Inflammatory macrophage treated with lipopolysaccharide for 1 hour (primary cell): ENCODE data around the gene EPRS1.
"Not testable (repeated sequence)": the region's sequence is repeated elsewhere in the genome, so short reads cannot be mapped to it uniquely, and the experiment has no call there.

Source experiments
- DNase-seq, 2 donors: peaks; one replicate each; pipeline ENCODE4 v3.0.0-alpha.2; 2020 to 2022

EPRS1 gene

DNA sequence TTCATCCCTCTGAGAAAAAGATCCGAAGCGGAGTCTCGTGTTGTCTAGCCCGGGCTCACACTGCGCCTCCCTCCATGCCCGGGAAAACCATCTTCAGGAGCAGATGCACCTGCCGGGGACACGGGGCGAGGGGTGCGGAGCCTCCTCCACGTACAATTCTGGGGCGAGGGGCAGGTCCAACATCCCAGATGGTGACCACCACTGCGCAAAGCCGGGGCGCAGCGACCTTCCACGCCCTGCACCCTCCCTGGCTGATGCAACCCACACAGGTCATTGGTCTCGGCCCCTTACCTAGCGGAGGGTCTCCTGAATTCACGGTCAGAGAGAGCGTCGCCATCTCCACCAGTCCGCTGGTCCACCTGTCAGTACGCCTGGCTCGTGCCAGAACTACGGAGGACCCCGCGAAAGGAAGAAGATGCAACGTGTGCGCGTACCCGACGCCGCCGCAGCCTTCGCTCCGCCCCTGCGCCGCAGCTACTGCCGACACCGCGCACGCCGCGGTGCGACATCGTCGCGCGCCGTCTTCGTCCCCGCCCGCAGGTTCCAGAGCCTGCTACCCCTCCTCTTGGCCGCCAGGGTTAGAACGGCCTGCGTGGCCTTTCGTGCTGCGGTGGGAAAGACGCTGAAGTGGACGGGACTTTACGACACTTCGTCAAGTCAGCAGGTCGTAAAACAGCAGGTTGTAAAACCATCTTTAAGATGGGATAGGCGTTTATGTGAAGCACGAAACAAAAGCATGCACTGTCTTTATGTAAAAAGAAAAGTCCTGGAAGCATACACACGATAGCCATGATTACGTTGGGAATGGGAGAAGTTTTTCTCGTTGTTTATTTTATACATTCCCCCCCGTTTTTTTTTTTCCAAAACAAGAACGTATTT is at the start of gene EPRS1:
Gene EPRS1 (minus strand): TSS at position 454 of the 879 bp plus-strand sequence. CDS start 117 bp downstream, at position 337.
- DNase-seq = peak; percentile 94 to 96

DNA sequence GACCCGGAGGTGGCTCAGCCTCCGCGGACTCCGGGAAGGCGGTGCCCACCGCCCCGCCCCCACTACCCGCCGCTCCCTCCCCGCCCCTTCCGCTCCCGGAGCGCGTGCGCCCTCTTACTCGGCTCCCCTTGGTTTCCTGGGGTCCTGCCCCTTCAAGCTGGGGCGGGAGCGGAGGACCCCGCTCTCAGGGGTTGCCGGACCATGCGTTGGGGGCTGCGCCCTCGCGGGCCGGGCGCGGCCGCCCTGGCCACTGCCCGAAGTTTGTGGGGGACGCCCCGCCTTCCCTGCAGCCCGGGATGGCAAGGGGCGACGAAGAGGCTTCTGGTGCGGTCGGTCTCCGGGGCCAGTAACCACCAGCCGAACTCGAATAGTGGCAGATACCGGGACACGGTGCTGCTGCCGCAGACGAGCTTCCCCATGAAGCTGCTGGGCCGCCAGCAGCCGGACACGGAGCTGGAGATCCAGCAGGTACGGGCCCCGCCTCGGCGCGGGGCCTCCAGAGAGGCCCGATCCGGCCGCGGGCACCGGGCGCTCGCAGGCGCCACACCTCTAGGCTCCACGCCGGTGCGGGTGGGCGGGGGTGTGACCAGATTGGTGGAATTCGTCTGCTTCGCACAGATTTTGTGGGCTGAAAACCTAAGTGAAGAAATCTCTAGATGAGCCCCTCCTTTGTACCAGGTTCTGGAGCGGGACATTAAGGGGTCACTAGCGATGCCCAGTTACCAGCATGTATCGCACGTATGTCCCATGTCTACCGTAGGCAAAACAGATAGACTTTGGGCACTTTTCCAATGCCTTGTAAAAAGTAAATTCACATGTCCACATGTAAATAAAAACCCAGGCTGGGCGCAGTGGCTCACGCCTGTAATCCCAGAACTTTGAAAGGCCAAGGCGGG is 48.0 kb upstream of the EPRS1 start, which contains the start of gene IARS2:
Gene IARS2 (plus strand): TSS at position 117 of the 896 bp plus-strand sequence. CDS start 85 bp downstream, at position 202.
- peak; percentile 77 to 87 for DNase-seq

- no peak for DNase-seq
Measured at GRCh38 chr1:220093361-220094015, 47.2 kb upstream of the EPRS1 start.

GRCh38 chr1:220092694-220093093 is 46.4 kb upstream of the EPRS1 start:
- no peak for DNase-seq

- DNase-seq = peak; percentile 91 to 99
Measured at GRCh38 chr1:220089650-220090556, 43.6 kb upstream of the EPRS1 start, which contains the start of gene BPNT1. Gene BPNT1 (minus strand): TSS chr1:220089788. CDS start chr1:220079846, 9,942 bp downstream.

DNA sequence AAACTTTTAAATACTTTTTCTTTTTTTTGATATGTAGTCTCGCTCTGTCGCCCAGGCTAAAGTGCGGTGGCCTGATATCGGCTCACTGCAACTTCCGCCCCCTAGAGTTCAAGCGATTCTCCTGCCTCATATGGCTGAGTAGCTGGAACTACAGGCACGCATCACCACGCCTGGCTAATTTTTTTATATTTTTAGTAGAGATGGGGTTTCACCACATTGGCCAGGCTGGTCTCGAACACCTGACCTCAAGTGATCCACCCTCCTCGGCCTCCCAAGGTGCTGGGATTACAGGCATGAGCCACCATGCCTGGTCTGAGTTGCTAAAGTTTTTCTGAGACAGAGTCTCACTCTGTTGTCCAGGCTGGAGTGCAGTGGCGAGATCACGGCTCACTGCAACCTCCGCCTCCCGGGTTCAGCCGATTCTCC is 40.0 kb upstream of the EPRS1 start:
- DNase-seq = not testable (repeated sequence)

- peak; percentile 6 to 28 for DNase-seq
Measured at GRCh38 chr1:220084460-220084859, 38.2 kb upstream of the EPRS1 start.

GRCh38 chr1:220077887-220078286 is 31.6 kb upstream of the EPRS1 start:
- no peak for DNase-seq

DNA sequence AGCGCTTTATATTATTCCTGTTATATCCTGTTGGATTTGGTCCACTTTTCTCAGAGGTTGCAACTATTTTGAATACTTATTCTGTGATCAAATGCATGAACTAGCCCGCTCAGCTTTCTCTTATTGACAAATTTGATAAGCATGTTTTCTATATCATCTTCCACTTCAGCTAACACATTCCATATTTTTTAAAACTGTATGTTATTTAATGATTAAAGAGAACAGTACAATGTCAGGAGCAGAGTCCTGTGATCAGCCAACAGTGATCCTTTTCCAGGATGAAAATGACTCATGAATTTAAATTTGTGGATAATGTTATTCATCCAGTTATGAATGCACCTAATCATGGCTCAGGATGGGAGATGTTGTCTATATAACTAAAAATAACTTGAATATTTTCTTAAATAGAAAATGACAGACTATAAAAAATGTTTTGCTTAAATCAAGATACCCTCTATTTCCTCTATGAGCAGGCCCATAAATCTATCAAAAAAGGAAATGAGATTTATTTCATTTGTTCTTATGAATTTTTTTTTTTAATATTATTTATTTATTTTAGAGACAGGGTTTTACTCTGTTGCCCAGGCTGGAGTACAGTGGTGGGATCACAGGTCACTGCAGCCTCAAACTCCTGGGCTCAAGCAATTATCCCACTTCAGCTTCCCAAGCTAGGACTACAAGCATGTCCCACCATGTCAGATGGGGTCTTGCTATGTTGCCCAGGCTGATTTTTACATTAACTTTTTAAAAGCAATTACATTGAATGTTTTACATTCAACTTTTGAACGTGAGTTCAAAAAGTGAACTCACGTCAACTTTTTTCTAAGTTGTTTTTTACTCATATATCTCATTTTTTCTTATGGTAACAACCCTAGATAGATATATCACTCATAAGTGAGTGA is 30.8 kb upstream of the EPRS1 start:
- no peak for DNase-seq

DNA sequence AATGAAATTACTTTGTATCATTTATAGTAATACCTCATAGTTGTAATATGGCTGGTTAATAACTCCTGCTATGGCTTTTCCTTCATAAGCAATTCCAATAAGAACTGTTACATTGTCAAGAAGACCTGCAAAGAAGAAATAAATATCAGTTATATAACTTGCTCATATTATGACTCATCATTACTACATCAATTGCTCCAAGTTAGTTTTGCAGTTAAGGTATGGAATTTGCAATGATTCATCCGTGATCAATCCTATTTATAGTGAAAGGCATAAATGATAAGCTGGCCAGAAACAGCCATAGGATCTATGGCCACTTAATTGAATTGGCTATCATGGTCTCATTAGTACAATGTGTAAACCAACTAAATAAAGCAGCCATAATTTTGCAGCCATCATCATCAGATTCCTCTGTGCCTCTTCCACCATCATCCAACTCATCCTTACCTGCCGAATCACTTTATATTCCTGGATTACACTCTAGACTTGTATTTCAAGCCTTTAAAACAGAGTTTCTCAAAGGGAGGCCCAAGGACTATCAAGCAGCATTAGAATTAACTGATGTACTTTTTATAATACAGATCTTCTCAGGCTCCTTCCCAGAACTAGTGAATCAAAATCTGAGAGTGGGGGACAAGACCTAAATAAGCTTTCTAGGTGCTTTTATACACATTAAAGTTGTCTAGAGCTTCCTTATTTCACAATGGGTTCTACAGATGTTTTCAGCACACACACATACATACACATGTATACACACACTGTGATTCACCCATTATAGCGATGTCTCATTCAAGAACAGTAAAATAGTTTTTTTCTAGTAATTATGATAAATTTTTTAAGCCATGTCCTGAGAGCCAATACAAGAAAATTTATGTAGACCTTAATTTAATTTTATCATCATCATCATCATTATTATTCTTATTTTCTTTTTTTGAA is 21.2 kb upstream of the EPRS1 start:
- no peak for DNase-seq

DNA sequence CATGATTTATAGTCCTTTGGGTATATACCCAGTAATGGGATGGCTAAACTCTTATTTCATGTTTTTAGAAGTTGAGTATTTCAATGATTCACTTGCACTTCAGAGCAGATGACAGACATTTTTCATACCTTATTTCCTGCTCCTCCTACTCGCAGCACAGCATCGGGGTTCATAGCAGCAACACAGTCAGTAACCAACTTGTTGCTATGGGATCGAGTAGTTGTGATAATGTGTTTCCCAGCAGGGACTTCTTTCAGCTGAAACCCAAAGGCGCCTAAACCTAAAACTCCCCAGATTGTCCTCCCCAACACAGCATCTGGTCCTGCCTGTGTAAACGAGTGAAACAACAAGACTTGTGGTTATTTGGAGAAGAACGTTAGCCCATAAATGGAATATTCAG is 16.3 kb upstream of the EPRS1 start:
- DNase-seq = no peak

DNA sequence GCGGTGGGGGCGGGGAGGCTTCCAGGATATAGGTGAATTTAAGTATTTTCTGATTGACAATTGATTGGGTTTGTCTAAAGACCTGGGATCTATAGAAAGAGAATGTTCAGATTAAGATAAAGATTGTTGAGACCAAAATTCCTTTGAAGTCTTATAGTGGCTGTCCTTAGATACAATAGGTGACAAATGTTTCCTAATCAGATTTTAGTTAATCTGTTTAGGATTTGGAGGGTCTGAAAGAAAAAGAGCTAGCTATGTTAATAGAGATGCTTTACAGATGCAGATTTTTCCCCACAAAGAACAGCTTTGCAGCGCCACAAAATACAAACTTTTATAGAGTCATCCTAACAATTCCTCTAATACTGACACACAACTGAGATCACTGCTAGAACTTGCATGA is 14.6 kb upstream of the EPRS1 start:
- no peak for DNase-seq

DNA sequence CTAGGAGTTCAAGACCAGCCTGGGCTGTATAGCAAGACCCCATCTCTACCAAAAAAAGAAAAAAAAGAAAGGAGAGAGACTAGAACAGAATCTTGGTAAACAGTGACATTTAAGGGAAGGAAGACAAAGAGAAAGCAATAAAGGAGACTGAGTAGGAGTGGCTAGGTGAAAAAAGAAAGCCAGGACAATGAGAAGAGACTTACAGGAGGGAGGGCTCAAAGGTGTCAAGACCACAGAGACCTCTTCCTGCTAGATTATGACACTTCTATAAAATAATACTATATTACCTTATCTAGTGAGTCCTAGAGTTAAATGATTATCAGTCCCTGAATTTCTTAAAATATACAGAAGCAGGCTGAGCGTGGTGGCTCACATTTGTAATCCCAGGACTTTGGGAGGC is 10.1 kb upstream of the EPRS1 start:
- no peak for DNase-seq

GRCh38 chr1:220045356-220046051 is 801 bp downstream of the EPRS1 start:
- DNase-seq = no peak

- DNase-seq = peak; percentile 28 to 51
Measured at GRCh38 chr1:220044678-220045355, 1.5 kb downstream of the EPRS1 start.

- DNase-seq = no peak
Measured at GRCh38 chr1:220043646-220044045, 2.7 kb downstream of the EPRS1 start.

- DNase-seq = no peak
Measured at GRCh38 chr1:220040028-220040596, 6.2 kb downstream of the EPRS1 start.

DNA sequence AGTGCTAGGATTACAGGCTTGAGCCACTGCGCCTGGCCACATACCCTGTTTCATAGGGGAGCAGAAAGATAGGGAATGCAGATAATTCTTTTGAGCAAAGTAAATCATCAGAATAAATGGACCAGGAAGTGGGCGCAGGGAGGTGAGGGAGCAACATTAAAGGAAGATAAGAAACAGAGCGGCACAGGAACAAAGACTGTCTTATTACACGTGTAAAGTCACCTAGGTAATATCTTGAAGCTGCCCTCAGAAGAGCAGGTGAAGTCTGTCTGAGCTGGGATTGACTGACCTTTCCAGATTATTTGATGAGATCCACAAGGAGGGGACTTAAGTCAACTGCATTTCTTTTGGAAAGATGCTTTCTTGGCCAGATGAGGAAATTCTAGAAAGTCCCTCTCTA is 7.7 kb downstream of the EPRS1 start:
- no peak for DNase-seq
